ENCODE data around the gene CDK5R2.

- no peak for TF ChIP-seq TAF1 (IDR thresholded peaks at IDR 0.05; ENCODE audit: low read depth, low read length)
- TF ChIP-seq POLR2AphosphoS5 (IDR thresholded peaks at IDR 0.05; ENCODE audit: low read depth, low read length): no peak
- no peak for TF ChIP-seq POLR2A (IDR thresholded peaks at IDR 0.05; ENCODE audit: low read depth, low read length)
These were observed 44.5 kb downstream of the CDK5R2 start for GRCh38 chr2:219003979-219004378.

Measured in GM12891 (cell line).